Measurements from ENCODE around the gene ADD1. TPM values are rescaled to one million over a fixed set of nuclear protein-coding genes. Genes with fewer than 3 reads are reported as not detected.

Gene ADD1
- total RNA-seq, 1 donor from 2014 or later, result 235 TPM

DNA sequence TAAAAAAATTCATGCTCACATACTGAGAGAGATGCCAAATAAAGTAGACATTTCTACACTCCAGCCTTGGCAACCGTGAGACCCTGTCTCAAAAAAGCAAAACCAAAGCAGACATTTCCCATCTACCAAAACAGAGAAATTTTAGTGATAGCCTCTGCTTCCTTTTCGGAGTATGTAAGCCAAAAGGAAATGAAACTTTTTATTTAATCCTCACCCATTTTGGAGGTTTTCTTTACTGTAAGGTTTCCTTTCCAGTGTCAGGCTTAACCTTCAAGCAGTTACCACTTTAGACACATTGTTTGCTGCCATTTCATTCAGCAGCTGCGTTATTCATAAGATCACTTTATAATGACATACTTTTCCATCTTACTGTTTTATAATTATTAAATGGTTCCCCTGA lies 15.9 kb downstream of the ADD1 start:
- Mint-ChIP-seq H3K27me3 (no peaks in the 10 kb centered on the region), H3K27ac (no peak overlapping the region), H3K9me3 (no peaks in the 10 kb centered on the region), H3K4me1 (ENCODE audit: unreplicated experiment) (peaks cover 44% of the 10 kb centered on the region), H3K4me3 (no peak overlapping the region), H3K36me3 (peaks cover 18% of the 10 kb centered on the region)
- DNase-seq (ENCODE audit: extremely low spot score, unreplicated experiment), result no peak
- TF ChIP-seq CTCF (conservative IDR thresholded peaks at IDR 0.05), result no peak

- Mint-ChIP-seq H3K4me3 (peak overlapping the region; percentile 69), H3K27ac (peak overlapping the region; percentile 76), H3K36me3 (peaks cover 14% of the 10 kb centered on the region), H3K27me3 (no peaks in the 10 kb centered on the region), H3K9me3 (no peaks in the 10 kb centered on the region), H3K4me1 (ENCODE audit: unreplicated experiment) (peaks cover 53% of the 10 kb centered on the region)
- no peak for DNase-seq (ENCODE audit: extremely low spot score, unreplicated experiment)
- no peak for TF ChIP-seq CTCF (conservative IDR thresholded peaks at IDR 0.05)
These were observed 17.0 kb downstream of the ADD1 start for GRCh38 chr4:2860391-2861348.

DNA sequence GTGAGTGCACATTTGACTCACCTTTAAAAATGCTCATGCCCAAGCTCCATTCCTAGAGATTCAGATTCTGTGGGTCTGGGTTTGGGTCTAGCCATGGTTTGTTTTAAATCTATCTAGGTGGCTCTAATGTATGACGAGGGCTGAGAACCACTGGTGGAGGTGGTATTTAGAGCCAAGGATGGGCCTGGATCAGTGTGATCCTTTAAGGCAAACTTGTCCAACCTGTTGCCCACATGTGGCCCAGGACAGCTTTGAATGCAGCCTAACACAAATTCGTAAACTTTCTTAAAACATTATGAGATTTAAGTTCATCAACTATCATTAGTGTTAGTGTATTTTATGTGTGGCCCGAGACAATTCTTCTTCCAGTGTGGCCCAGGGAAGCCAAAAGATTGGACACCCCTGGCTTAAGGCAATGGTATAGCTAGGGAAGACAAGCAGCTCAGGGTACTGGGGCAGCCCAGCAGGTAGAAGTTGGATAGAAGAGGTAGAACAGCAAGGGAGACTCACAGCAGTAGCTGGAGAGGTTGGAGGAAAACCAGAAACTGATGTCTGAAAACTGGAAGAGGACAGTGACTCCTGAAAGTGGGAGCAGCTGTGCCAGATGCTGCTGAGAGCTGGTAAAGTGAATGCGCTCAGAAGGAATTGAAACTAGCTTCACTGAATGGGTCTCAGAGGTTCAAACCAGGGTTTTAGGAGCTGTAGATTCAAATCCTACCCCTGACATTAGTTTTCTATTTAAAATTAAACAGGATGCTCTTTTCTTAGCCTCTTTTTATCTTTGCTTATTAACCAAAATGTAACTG lies 18.2 kb downstream of the ADD1 start:
- no peak for TF ChIP-seq CTCF (conservative IDR thresholded peaks at IDR 0.05)
- Mint-ChIP-seq H3K4me3 (peak overlapping the region; percentile 27), H3K9me3 (no peaks in the 10 kb centered on the region), H3K36me3 (peaks cover 9% of the 10 kb centered on the region), H3K27ac (peak overlapping the region; percentile 68), H3K27me3 (no peaks in the 10 kb centered on the region), H3K4me1 (ENCODE audit: unreplicated experiment) (peaks cover 62% of the 10 kb centered on the region)
- DNase-seq (ENCODE audit: extremely low spot score, unreplicated experiment), result no peak

- TF ChIP-seq CTCF (conservative IDR thresholded peaks at IDR 0.05), result no peak
These were observed 18.9 kb downstream of the ADD1 start for GRCh38 chr4:2862528-2862927.

GRCh38 chr4:2863649-2864048 lies 20.0 kb downstream of the ADD1 start:
- Mint-ChIP-seq H3K27me3 (no peaks in the 10 kb centered on the region), H3K36me3 (no peaks in the 10 kb centered on the region), H3K4me1 (ENCODE audit: unreplicated experiment) (peaks cover 70% of the 10 kb centered on the region), H3K4me3 (no peak overlapping the region), H3K27ac (no peak overlapping the region), H3K9me3 (no peaks in the 10 kb centered on the region)
- no peak for DNase-seq (ENCODE audit: extremely low spot score, unreplicated experiment)
- no peak for TF ChIP-seq CTCF (conservative IDR thresholded peaks at IDR 0.05)

More at GRCh38 chr4:2862528-2862927, 18.9 kb downstream of the ADD1 start:
- Mint-ChIP-seq H3K27me3 (no peaks in the 10 kb centered on the region), H3K36me3 (peaks cover 7% of the 10 kb centered on the region), H3K4me1 (ENCODE audit: unreplicated experiment) (peaks cover 68% of the 10 kb centered on the region), H3K9me3 (no peaks in the 10 kb centered on the region), H3K27ac (peak overlapping the region; percentile 68), H3K4me3 (peak overlapping the region; percentile 18)
- no peak for DNase-seq (ENCODE audit: extremely low spot score, unreplicated experiment)

All from type B pancreatic cell (in vitro differentiated cells).